HepG2 (cell line): ENCODE data around the gene UTP20. TPM values are rescaled to one million over a fixed set of nuclear protein-coding genes. Genes with fewer than 3 reads are reported as not detected.

ENCODE experiments used
- AHR ChIP-seq: IDR thresholded peaks from 2 replicates; pipeline ENCODE4 v1.6.1; 2018; ENCODE audit warnings: missing genetic modification reagents, missing compliant biosample characterization
- HMG20A ChIP-seq: IDR thresholded peaks from 2 replicates; pipeline ENCODE4 v1.6.1; 2016; ENCODE audit warnings: borderline replicate concordance
- KDM5B ChIP-seq: sonication (generic); formaldehyde crosslinking; IDR thresholded peaks from 2 replicates; pipeline ENCODE4 v1.4.0; 2020; ENCODE audit warnings: missing genetic modification reagents, mild to moderate bottlenecking, borderline replicate concordance
- KLF15 ChIP-seq: sonication (generic); formaldehyde crosslinking; IDR thresholded peaks from 2 replicates; pipeline ENCODE4 v1.8.1; 2023; ENCODE audit warnings: borderline replicate concordance, mild to moderate bottlenecking, inconsistent platforms, missing genetic modification reagents, mixed read lengths
- MAFF ChIP-seq: IDR thresholded peaks from 2 replicates; pipeline ENCODE4 v1.6.1; 2011; ENCODE audit warnings: low read depth, low read length, improper control_type of control experiment
- NR3C1 ChIP-seq: sonication (generic); formaldehyde crosslinking; IDR thresholded peaks from 2 replicates; pipeline ENCODE4 v1.4.0; 2020; ENCODE audit warnings: missing genetic modification reagents
- RBFOX2 ChIP-seq: fragments of 200-400 bp; formaldehyde crosslinking; IDR thresholded peaks from 2 replicates; pipeline ENCODE4 v1.6.1; 2017; ENCODE audit warnings: low read depth, mild to moderate bottlenecking, low read length
- RFX5 ChIP-seq: IDR thresholded peaks from 2 replicates; pipeline ENCODE4 v1.6.1; 2011; ENCODE audit warnings: low read depth, low read length, improper control_type of control experiment
- SAP130 ChIP-seq: IDR thresholded peaks from 2 replicates; pipeline ENCODE4 v1.6.1; 2016; ENCODE audit warnings: low read depth
- XBP1 ChIP-seq: sonication (generic); formaldehyde crosslinking; IDR thresholded peaks from 2 replicates; pipeline ENCODE4 v1.5.0; 2020; ENCODE audit warnings: missing genetic modification reagents
- YY1 ChIP-seq: IDR thresholded peaks from 2 replicates; pipeline ENCODE4 v1.6.1; 2011; ENCODE audit warnings: low read length, low read depth, moderate library complexity, mild to moderate bottlenecking; ENCODE audit not compliant: insufficient read depth, insufficient replicate concordance
- ZFP41 ChIP-seq: sonication (generic); formaldehyde crosslinking; IDR thresholded peaks from 2 replicates; pipeline ENCODE4 v1.4.0; 2020; ENCODE audit warnings: mild to moderate bottlenecking, missing genetic modification reagents, borderline replicate concordance
- ZNF253 ChIP-seq: sonication (generic); formaldehyde crosslinking; IDR thresholded peaks from 2 replicates; pipeline ENCODE4 v1.8.0; 2022; ENCODE audit warnings: mild to moderate bottlenecking, missing genetic modification reagents, borderline replicate concordance
- ZNF256 ChIP-seq: sonication (generic); formaldehyde crosslinking; conservative IDR thresholded peaks from 2 replicates; pipeline ENCODE4 v1.4.0; 2020; ENCODE audit warnings: missing genetic modification reagents
- ZNF33B ChIP-seq: sonication (generic); formaldehyde crosslinking; IDR thresholded peaks from 2 replicates; pipeline ENCODE4 v1.5.1; 2020; ENCODE audit warnings: mild to moderate bottlenecking, missing genetic modification reagents
- ZNF614 ChIP-seq: IDR thresholded peaks from 2 replicates; pipeline ENCODE4 v1.6.1; 2018; ENCODE audit warnings: missing biosample characterization, missing genetic modification reagents, inconsistent platforms, borderline replicate concordance
- ZNF879 ChIP-seq: sonication (generic); formaldehyde crosslinking; IDR thresholded peaks from 2 replicates; pipeline ENCODE4 v1.8.1; 2023; ENCODE audit warnings: missing genetic modification reagents
- polyA plus RNA-seq, 8 experiments: library from polyadenylated mRNA; depleted of rRNA in 3 of 8; stranded (reverse) in 7 of 8; unstranded in 1 of 8; fragments of >200 nt; fragmentation: Illumina TruSeq in 4 of 8; extraction: Trizol in 4 of 8; gene quantifications; 2 replicates each; pipeline versions ENCODE4 v1.2.1 to v1.2.3, GENCODE V29; 2011 to 2016; ENCODE audit warnings: low read depth in 4 of 8, missing spikeins in 1 of 8, mixed read lengths in 1 of 8; ENCODE audit not compliant: insufficient read depth in 1 of 8
- total RNA-seq, 5 experiments: library from RNA; depleted of rRNA; stranded (reverse); fragments of >200 nt; fragmentation: Illumina TruSeq; extraction: Trizol; gene quantifications; 2 replicates each; pipeline ENCODE4 v1.2.3, GENCODE V29; 2016; ENCODE audit warnings: low read depth in 1 of 5
- TF ChIP-seq, protein P1 (sequence below): sonication (generic); formaldehyde crosslinking; conservative IDR thresholded peaks from 2 replicates; pipeline ENCODE4 v1.4.0; 2020; ENCODE audit warnings: missing genetic modification reagents
- TF ChIP-seq, protein P2 (sequence below): sonication (generic); formaldehyde crosslinking; conservative IDR thresholded peaks from 2 replicates; pipeline ENCODE4 v1.4.0; 2020; ENCODE audit warnings: mild to moderate bottlenecking, missing genetic modification reagents, moderate library complexity
- TF ChIP-seq, protein P3 (sequence below): sonication (generic); formaldehyde crosslinking; IDR thresholded peaks from 2 replicates; pipeline ENCODE4 v1.5.0; 2020; ENCODE audit warnings: mild to moderate bottlenecking, missing genetic modification reagents
- TF ChIP-seq, protein P4 (sequence below): sonication (generic); formaldehyde crosslinking; conservative IDR thresholded peaks from 2 replicates; pipeline ENCODE4 v1.4.0; 2020; ENCODE audit warnings: missing genetic modification reagents

The UTP20 gene
- total and polyA plus RNA-seq, 2 of the 13 experiments (the other 11 are each of a cell fraction or from before 2014, with no cell fraction given): 9.0 to 38.5 TPM

DNA sequence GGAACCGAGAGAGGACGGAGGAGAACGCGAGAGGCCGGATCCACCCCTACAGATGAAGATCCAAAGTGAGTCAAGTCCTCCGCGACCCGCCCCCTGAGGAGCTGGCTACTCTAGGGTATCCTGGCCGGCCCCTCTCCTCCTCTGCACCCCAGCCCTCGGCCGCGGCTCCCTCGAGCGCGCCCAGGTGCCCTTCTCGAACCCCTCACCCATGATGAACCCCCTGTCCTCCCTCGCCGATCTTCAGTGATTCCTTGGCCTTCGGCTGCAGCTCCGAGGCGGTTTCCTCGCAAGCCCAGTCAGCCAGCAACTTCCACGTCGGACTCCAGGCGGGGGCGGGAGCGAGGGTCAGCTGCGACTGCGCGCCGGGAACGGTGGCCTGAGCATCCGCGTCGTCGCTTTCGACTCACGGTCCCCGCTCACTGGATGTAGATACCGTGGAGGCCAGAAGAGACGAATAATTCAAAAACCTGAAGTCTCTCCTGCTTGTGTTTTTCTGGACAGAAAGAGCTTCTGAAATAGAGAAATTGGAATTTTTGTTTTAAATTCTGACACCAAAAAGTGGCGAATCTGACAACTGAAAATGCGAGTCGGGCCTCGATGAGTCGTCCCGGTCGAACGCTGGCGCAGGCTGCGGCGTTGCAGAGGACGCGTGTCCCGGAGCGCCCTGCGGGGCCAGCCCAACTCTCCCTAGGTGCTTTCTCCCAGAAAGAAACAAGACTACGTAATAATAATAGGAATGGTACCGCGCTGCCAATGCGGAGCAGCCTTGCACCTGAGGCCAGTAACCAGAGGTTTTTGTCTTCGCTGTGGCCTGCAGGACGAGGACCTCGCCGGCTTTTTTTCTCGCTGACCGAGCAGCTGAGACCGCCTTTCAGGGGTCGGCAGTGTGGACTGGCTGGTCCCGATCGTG, 127.8 kb downstream of the UTP20 start, which contains the start of gene ARL1 (continued):
- TF ChIP-seq ZNF879 (CRISPR knock-in tag): 0 out of 2 replicates have a peak, but pooled peaks have one; percentile 29
- no peak for TF ChIP-seq AHR (CRISPR knock-in tag)
- TF ChIP-seq ZNF33B: peak; percentile 79; the same call in 1 of the 2 replicates
- TF ChIP-seq ZNF256 (CRISPR knock-in tag): peak; percentile 63; the same call in 1 of the 2 replicates
- TF ChIP-seq, protein P1, sequence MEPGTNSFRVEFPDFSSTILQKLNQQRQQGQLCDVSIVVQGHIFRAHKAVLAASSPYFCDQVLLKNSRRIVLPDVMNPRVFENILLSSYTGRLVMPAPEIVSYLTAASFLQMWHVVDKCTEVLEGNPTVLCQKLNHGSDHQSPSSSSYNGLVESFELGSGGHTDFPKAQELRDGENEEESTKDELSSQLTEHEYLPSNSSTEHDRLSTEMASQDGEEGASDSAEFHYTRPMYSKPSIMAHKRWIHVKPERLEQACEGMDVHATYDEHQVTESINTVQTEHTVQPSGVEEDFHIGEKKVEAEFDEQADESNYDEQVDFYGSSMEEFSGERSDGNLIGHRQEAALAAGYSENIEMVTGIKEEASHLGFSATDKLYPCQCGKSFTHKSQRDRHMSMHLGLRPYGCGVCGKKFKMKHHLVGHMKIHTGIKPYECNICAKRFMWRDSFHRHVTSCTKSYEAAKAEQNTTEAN (CRISPR knock-in tag): peak; percentile 70; the same call in 1 of the 2 replicates
- TF ChIP-seq, protein P2, sequence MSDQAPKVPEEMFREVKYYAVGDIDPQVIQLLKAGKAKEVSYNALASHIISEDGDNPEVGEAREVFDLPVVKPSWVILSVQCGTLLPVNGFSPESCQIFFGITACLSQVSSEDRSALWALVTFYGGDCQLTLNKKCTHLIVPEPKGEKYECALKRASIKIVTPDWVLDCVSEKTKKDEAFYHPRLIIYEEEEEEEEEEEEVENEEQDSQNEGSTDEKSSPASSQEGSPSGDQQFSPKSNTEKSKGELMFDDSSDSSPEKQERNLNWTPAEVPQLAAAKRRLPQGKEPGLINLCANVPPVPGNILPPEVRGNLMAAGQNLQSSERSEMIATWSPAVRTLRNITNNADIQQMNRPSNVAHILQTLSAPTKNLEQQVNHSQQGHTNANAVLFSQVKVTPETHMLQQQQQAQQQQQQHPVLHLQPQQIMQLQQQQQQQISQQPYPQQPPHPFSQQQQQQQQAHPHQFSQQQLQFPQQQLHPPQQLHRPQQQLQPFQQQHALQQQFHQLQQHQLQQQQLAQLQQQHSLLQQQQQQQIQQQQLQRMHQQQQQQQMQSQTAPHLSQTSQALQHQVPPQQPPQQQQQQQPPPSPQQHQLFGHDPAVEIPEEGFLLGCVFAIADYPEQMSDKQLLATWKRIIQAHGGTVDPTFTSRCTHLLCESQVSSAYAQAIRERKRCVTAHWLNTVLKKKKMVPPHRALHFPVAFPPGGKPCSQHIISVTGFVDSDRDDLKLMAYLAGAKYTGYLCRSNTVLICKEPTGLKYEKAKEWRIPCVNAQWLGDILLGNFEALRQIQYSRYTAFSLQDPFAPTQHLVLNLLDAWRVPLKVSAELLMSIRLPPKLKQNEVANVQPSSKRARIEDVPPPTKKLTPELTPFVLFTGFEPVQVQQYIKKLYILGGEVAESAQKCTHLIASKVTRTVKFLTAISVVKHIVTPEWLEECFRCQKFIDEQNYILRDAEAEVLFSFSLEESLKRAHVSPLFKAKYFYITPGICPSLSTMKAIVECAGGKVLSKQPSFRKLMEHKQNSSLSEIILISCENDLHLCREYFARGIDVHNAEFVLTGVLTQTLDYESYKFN (CRISPR knock-in tag): no peak
- TF ChIP-seq KDM5B: peak; percentile 85
- TF ChIP-seq KLF15 (CRISPR knock-in tag): peak; percentile 88; the same call in 1 of the 2 replicates
- peak; percentile 73; the same call in 1 of the 2 replicates for TF ChIP-seq XBP1 (CRISPR knock-in tag)
- no peak for TF ChIP-seq HMG20A (CRISPR knock-in tag)
- TF ChIP-seq ZNF253 (CRISPR knock-in tag): 0 out of 2 replicates have a peak, but pooled peaks have one; percentile 8
- peak; percentile 81 for TF ChIP-seq SAP130 (CRISPR knock-in tag)
- peak; percentile 33; the same call in 1 of the 2 replicates for TF ChIP-seq RFX5
- TF ChIP-seq, protein P3, sequence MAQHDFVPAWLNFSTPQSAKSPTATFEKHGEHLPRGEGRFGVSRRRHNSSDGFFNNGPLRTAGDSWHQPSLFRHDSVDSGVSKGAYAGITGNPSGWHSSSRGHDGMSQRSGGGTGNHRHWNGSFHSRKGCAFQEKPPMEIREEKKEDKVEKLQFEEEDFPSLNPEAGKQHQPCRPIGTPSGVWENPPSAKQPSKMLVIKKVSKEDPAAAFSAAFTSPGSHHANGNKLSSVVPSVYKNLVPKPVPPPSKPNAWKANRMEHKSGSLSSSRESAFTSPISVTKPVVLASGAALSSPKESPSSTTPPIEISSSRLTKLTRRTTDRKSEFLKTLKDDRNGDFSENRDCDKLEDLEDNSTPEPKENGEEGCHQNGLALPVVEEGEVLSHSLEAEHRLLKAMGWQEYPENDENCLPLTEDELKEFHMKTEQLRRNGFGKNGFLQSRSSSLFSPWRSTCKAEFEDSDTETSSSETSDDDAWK (CRISPR knock-in tag): no peak
- TF ChIP-seq ZNF614 (CRISPR knock-in tag): peak; percentile 69; the same call in 1 of the 2 replicates
- TF ChIP-seq ZFP41 (CRISPR knock-in tag): no peak; the same call in 1 of the 2 replicates
- no peak for TF ChIP-seq NR3C1
- TF ChIP-seq, protein P4, sequence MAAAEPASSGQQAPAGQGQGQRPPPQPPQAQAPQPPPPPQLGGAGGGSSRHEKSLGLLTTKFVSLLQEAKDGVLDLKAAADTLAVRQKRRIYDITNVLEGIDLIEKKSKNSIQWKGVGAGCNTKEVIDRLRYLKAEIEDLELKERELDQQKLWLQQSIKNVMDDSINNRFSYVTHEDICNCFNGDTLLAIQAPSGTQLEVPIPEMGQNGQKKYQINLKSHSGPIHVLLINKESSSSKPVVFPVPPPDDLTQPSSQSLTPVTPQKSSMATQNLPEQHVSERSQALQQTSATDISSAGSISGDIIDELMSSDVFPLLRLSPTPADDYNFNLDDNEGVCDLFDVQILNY (CRISPR knock-in tag): no peak
- TF ChIP-seq YY1: peak; percentile 18
- TF ChIP-seq MAFF: no peak
- TF ChIP-seq RBFOX2: peak; percentile 89
